ENCODE results near the gene AASDHPPT.

Gene AASDHPPT

DNA sequence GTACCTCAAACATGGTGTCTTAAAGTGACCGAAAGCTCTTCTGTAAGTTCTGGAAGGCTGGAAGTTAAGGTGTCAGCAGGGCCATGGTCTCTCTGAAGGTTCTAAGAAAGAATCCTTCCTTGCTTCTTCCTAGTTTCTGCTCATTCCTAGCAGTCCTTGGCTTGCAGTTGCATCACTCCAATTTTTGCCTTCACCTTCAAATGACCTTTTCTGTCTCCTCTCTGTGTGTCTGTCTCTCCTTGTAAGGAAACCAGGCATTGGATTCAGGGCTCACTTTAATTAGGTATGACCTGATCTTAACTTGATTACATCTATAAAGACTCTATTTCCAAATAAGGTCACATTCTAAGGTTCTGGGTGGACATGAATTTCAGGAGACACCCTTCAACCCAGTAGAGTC lies 8.7 kb downstream of the AASDHPPT start:
- DNase-seq (ENCODE audit: low read depth in 3 of 3), result no peak

GRCh38 chr11:106086850-106087249 lies 9.4 kb downstream of the AASDHPPT start:
- DNase-seq (ENCODE audit: low read depth in 3 of 3), result no peak

DNA sequence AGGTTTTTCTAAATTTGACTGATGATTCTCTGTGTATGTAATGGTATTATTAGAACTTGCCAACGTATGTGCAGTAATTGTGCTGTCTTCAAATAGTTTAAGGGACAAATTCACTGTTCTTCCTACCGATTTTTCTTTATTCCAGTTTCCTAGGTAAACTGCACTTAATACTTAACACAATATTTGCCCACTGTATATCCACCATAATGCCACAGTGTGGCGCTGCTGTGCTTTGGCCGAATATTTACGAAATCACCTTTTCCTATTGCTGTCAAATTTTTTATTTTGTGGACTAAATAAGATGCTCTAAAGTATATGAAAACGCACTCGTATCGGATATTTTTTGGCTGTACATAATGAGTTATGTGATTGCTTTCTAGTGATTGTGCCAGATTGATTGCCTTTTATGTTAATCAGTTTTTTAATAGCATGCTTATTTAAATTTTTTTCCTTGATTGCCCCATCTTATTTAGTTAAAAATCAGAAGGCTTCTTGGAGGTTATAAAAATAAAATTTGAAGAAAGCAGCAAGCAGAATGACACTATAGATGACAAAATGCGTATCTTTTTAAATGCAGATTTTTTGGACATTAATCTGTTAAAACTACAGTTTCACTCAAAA lies 10.5 kb downstream of the AASDHPPT start:
- DNase-seq (ENCODE audit: low read depth in 3 of 3), result peak in 1 of 3 experiments; percentile 36

DNA sequence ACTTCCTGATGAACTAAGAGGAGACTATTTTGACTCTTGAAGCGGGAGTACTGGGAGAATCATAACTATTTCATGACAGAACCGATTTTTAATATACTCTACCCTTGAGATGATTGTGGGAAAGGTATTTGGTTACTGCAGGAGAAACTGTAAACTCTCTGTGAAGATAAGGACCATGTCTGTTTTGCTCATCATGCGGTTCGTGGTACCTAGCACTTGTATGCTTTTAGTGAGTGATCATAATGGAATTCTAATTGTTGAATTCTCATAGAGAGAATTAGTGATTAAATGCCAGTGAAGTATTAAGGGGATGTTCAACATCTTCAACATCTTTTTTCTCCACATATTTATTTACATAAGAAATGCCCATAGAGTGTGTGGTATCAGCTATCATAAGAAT lies 11.4 kb downstream of the AASDHPPT start:
- no peak for DNase-seq (ENCODE audit: low read depth in 3 of 3)

DNA sequence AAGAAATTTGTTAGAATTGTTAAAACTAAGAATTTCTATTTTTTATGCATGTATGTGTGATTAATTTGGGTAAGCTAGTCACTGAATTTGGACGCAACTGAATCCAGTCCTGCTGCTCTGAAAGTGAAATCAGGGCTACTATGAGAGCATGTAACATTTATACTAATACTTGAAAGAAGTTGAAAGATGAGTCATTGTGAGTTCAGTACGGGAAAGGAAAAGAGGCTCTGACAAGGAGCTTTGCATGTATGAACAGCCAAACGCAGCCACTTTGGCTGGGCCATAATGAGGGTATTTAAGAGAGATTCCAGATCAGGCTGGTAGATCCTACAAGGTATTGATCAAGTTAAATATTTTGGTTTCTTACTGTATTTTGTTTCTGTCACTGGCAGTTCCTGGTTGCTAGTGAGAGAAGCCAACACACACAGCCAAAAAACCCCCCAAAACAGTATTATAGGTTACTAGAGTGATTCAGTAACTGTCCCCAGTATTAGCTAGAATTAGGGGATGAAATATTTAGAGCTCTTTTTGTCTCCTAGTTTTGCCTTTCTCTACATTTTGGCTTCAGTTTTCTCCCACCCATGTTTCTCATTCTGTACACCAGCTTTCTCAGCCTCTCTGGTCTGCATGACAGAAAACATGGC lies 14.1 kb downstream of the AASDHPPT start:
- DNase-seq (ENCODE audit: low read depth in 3 of 3), result no peak

- no peak for DNase-seq (ENCODE audit: low read depth in 3 of 3)
These were observed 15.0 kb downstream of the AASDHPPT start for GRCh38 chr11:106092446-106092845.

DNA sequence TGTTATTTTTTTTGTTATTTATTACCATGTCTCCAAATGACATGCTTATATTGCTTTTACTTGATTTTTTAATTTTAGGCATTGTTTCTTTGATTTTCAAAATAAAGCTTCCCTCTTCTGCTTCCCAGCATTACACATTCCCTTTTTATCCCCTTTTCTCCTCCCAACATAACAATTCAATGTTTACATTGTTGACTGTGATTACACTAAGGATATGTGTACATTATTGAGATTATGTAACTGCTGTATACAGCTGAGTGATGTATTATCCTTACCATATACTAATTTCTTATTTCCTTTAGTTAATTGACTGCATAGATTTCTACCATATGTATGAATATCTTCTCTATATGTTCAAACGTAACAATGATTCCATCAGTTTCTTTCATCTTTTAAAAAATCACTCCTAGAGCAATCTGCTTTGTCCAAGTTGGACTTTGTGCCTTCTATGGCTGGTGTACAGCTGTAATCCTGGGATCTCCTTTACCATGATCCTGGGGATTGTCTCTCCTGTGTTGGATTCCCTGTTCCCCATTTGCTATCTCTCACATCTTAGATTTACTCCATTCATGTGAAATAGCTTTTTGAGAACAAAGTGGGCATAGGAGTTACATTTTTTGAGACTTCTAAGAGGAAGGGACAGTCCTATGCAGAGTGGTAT lies 21.6 kb downstream of the AASDHPPT start:
- DNase-seq (ENCODE audit: low read depth in 3 of 3), result no peak

- no peak for DNase-seq (ENCODE audit: low read depth in 3 of 3)
These were observed 23.9 kb downstream of the AASDHPPT start for GRCh38 chr11:106101370-106101769.

- no peak for DNase-seq (ENCODE audit: low read depth in 3 of 3)
These were observed 24.4 kb downstream of the AASDHPPT start for GRCh38 chr11:106101819-106102218.

DNA sequence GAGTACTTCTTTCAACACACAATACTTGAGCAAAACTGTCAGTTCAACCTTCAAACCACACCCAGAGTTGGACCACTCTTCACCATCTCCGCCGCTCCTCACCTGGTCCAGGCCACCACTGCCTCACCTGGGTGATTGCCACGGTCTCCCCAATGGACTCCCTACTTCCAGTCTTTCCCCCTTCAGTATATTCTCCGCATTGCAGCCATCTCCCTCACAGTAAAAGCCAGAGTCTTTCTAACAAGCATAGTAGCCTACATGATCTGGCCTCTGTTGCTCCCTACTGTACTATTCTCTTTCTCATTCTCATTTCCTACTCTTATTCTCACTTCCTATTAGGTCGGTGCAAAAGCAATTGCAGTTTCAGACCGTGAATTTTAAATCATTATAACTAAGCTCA lies 28.5 kb downstream of the AASDHPPT start:
- DNase-seq (ENCODE audit: low read depth in 3 of 3), result no peak

DNA sequence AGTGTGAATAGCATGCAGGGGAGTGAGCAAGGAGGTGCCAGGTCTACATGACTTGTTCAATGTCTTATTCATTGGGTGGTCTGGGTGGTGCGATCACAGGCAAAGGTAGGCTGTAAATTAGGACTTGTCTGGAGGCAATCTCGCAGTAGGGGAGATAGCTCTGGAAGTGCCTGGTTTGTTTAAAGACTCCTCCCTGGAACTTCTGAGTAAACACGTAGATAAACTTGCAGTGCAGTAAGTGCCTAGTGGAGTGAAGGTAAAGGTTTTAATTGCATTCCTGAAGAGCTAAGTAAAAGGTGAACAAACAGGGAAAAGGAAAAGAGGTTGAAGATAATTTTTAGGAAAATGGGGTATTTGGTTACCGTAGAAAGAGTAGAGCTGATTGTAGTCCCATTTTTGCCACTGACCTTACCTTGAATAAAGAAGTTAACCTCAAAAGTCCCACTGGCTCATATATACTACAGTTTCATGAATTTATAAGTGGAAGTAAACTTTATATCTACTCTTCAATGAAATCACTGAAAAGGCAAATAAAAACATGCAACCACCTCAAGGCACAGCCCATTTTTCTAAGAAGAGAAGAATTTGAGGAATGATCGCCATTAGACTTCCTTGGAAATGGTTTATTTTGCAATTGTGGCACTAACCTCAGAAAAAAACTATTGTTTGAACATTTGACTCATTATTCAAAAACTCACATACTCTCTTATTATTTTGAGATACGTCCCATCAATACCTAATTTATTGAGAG lies 44.3 kb downstream of the AASDHPPT start:
- no peak for DNase-seq (ENCODE audit: low read depth in 3 of 3)

DNA sequence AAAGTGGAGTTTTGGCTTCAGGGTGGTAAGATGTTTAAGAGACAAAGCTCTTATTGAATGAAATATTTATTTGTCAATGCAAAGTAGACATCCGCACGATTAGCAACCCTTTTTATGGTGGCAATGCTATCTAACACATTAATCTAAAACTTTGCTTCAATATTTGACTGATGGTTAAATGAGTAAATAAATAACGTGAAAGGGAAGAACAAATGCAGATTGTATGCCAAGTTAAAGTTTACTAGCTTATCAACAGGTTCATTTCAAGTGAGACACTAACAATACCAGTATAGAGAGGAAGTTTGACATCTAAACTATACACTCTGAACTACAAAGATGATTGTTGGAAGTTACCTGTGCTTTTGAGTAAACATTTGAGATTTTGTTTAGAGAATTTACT lies 50.1 kb downstream of the AASDHPPT start:
- no peak for DNase-seq (ENCODE audit: low read depth in 3 of 3)

DNA sequence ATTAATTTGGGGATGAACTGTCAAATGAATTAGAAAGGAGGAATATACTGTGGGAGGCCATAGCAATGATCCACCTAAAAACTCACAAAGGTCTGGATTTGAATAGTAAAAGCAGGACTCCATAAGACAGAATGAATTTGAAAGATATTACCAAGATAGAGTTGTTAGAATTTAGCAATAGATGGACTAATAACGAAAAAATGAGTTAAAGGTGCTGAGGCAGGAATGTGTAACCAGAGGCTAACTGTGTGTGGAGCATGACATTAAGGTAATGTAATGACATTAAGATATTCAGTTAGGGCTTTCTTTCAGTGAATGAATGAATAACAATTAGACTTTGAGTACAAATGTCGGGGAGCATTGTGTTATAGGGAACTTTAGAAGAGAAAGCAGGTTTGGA lies 51.3 kb downstream of the AASDHPPT start:
- no peak for DNase-seq (ENCODE audit: low read depth in 3 of 3)

- DNase-seq (ENCODE audit: low read depth in 3 of 3), result no peak
These were observed 54.5 kb downstream of the AASDHPPT start for GRCh38 chr11:106131998-106132397.

GRCh38 chr11:106132582-106133354 lies 55.3 kb downstream of the AASDHPPT start:
- DNase-seq (ENCODE audit: low read depth in 3 of 3), result no peak

DNA sequence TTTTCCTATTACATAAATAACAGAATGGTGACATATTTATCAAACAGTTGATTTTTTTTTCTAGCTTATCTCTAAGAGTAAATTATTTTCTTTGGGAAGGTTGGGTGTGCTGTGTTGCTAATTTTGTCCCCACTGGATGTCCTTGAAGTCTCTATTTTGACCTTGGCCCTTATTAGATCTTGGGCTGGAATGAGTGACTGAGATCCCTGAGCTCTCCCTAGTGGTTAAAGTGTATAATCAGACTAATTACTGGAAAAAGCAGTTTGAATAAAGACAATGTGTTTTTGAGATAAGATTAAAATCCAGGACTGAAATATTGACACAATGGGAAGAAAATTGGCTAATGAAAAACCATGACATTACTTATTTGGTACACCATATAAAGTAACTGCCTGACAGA lies 56.1 kb downstream of the AASDHPPT start:
- no peak for DNase-seq (ENCODE audit: low read depth in 3 of 3)

GRCh38 chr11:106137061-106137460 lies 59.6 kb downstream of the AASDHPPT start:
- no peak for DNase-seq (ENCODE audit: low read depth in 3 of 3)

- no peak for DNase-seq (ENCODE audit: low read depth in 3 of 3)
These were observed 60.3 kb downstream of the AASDHPPT start for GRCh38 chr11:106137758-106138157.

Data from stimulated activated CD4-positive, alpha-beta T cell treated with anti-CD3 and anti-CD28 coated beads, TNF-alpha, amount 100 ng/mL, for 24 hours (primary cell).